Retina (tissue), 1 donor: ENCODE results near the gene DCLK1.

ENCODE experiments used
- DNase-seq: peaks from one replicate; pipeline ENCODE4 v3.0.0-alpha.2; 2016

DCLK1 gene

GRCh38 chr13:35780613-35781012, 350.6 kb downstream of the DCLK1 start:
- DNase-seq: peak; percentile 17

DNA sequence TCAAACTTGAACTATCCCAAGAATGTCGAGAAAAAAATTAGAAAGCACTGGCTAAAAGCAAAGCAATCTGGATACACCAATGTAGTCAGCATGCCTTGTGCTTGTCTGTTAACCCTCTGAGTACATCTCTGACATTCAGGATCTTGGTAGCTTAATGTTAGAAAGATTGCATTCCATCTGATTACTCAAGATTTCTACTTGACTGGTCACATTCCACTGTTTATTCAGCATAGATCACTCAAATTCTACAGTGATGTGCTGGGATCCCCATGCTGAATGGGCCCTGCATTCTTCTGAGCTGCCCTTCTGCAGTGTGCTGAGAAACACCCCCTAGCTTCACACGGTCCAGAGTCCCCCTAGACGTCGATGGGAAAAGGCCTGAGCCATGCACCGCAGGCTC, 359.3 kb downstream of the DCLK1 start:
- DNase-seq: peak; percentile 50

GRCh38 chr13:35770756-35771297, 360.4 kb downstream of the DCLK1 start:
- no peak for DNase-seq

DNA sequence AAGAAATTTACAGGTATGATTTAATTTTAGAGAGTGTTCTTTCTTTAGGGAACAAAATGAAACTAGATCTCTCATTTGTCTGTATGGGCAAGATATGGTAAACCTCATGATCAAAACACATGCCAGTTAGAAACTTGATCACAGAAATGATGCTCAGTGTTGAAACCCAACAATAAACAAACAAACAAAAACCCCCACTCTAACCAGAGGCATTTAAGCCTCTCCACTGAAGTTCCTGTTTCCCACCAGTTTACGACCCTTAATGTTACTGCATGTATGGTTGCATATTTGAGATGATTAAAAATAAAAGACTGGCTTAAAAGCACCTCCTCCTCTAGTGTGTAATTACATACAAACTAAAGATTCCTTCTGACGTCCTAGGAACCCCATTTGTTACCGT, 361.4 kb downstream of the DCLK1 start:
- DNase-seq: no peak

- no peak for DNase-seq
Observed at GRCh38 chr13:35768551-35768950, 362.6 kb downstream of the DCLK1 start.

GRCh38 chr13:35768073-35768472, 363.1 kb downstream of the DCLK1 start:
- no peak for DNase-seq

DNA sequence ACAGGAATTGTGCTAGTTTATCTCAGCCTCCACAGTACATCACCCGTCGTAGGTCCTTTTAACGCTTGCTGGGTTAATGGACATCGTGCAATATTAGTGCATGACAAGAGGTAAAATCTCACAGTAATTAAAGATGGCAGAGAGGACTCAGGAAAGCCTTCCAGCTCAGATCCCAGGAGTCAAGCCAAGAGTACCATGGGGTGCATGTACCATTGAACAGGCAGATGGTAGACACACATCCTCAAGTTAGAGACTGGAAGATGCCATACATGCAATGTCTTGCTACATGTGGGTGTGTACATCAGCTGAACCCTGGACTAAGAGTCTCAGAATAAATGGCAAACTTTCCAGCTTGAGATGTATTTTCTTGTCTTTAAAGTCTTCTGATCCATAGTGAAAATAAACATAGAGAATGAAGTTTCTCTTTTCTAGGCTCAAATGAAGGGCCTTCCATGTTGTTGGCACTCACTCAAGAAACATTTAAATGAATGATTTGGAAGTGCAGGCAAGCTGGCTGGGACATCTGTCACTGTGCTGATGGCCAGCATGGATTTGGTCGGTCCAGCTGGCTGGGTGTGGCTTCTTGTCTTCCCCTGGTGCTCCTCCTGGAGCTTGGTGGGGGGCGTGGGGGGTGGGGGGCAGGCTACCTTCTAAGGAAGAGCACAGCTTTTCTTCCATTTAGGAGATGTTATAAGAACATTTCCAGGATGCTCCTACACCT, 363.8 kb downstream of the DCLK1 start:
- DNase-seq: peak; percentile 24

- no peak for DNase-seq
Observed at GRCh38 chr13:35766663-35767062, 364.5 kb downstream of the DCLK1 start.

DNA sequence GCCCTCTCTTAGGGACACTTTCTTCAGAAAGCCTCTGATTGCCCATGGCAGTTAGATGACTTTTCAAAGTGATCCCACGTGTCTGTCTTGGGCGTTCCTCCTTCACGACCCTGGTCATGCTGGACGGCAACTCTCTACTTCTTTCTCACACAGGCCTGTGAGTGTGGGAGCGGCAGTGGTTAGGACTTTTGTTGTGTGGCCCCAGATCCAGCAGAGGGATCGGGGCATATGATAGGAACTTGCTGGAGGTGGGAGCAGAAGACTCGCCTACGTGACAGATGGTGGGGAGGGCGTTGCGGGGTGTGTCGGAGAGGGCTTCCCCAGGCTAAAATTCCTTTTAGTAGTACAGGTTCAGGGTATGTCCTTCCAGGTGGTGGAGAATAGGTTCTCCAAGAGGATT, 365.2 kb downstream of the DCLK1 start:
- DNase-seq: no peak

DNA sequence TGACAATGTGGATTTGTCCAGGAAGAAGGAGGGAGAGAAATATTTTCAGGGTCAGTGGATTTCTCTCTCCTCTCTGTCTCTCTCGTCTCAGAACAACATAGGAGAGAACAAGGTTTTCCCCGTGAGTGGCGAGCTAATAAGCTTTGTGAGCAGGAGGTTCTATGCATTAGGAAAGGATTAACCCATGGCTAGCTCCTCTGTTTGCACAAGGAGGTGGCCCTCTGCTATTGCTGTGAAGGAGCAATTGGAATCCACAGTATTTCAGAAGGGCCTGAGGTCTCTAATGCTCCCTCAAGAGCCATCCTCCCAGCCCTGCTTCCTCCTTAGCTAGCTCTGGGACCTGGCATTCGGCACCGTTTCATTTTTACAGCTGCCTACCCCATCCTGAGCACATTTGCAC, 365.8 kb downstream of the DCLK1 start:
- peak; percentile 53 for DNase-seq

- peak; percentile 58 for DNase-seq
Observed at GRCh38 chr13:35764326-35765015, 366.7 kb downstream of the DCLK1 start.

- peak; percentile 53 for DNase-seq
Observed at GRCh38 chr13:35763782-35764123, 367.4 kb downstream of the DCLK1 start.

DNA sequence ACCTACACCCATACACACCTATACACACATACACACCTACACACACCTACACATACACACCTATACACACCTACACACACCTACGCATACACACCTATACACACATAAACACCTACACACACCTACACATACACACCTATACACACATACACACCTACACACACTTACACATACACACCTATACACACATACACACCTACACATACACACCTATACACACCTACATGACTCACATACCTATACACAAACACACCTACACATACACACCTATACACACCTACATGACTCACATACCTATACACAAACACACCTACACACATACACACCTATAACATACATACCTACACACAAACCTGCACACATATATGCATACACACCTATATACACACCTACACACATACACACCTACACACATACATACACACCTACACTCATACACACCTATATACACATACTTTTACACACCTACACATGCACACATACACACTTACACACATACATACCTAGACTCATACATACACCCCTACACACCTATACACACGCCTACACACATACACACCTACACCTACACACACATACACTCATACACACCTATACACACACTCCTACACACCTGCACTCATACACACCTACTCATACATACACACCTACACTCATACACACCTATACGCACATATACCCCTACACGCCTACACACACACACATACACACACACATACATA, 368.0 kb downstream of the DCLK1 start:
- DNase-seq: no peak

GRCh38 chr13:35761440-35762252, 369.5 kb downstream of the DCLK1 start:
- no peak for DNase-seq

DNA sequence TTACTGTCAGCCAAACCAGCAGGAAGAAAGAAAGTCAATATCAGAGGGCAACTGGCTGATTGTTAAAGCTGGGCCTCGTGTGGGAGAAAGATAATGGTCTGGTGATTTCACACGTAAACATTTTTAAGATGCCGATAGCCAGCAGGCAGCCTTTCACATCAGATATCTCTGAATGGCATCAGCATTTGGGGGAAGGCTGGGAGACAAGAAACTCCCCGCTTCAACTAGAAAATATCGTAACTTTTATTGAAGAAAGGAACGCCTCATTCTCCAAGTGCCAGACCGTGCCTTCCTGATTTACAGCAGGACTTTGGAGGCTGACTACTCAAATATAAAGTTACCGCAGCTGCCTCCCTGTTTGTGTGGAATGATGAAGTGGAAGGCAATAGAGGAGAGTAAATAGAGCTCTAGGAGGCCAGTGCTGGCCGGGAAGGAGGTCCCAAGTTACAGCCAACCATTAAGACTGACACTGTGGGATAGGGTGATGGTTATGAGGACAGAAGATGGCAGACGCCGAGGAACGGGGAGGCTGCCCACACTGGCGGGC, 370.4 kb downstream of the DCLK1 start:
- DNase-seq: peak; percentile 45

- no peak for DNase-seq
Observed at GRCh38 chr13:35747594-35747993, 383.6 kb downstream of the DCLK1 start.

DNA sequence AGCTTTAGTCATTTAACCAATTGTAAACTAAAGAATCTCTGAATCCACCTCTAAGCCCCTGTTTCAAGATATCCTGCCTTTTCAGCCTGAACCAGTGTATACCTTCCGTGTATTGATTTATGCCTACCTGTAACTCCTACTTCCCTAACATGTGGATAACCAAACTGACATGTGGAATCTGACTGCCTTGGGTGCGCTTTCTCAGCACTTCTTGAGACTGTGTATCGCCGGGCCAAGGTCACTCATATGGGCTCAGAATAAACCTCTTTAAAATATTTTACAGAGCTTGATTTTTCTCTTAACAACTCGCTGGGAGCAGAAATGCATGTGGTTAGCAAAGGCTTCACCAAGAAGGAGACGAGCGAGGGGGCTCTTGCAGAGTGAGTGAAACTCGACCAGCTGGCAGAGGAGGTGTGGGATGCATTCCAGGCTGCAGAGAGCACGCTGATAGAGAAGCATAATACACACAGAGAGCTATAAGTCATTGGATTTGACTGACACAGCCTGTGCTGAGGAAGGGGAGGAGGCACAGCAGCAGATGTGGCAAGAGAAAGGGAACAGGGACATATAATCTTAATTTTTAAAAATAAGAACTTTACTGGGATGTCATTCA, 386.5 kb downstream of the DCLK1 start:
- no peak for DNase-seq

- DNase-seq: no peak
Observed at GRCh38 chr13:35744144-35744543, 387.0 kb downstream of the DCLK1 start.

DNA sequence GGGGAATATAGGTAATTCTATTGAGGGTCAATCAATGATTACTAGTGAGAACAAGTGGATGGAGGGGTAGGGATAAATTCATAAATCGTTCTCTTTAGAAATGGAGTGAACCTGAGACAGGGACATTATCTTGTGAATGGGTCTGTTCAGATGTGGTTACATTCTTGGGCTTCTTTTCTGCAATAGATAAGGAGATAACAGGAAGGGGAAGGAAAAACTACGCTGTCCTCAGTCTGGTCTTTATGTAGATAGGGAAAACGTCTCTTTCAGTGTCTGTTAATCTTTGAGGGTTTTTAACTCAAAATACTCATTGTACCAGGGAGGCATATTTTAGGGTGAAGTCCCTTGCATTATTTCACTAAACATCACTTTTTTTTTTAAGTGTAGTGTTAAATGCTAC, 388.0 kb downstream of the DCLK1 start:
- DNase-seq: no peak

- no peak for DNase-seq
Observed at GRCh38 chr13:35741657-35742056, 389.5 kb downstream of the DCLK1 start.

DNA sequence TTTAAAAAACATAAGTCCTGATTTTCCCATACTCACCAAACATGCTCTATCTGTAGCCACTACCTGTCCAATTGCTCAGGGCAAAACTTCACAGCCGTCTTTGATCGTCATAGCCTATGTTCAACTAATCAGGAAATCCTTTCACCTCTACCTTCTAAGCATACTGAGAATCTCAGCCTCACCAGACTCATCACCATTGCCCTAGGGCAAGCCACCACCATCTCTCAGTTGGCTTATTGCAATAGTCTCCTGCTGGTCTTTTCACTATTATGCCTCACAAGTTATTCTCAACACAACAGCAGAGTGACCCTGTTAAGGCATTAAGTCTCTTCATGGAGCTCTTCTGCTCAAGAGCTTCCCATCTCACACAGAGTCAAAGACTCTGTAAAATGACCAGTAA, 394.3 kb downstream of the DCLK1 start:
- DNase-seq: no peak

GRCh38 chr13:35733827-35734226, 397.4 kb downstream of the DCLK1 start:
- peak; percentile 52 for DNase-seq
